CD4-positive, alpha-beta T cell treated with Interleukin-15 for 4 hours (primary cell): ENCODE results near the gene SCTR.

Source experiments
- DNase-seq: peaks from one replicate; pipeline ENCODE4 v3.0.0-alpha.2; 2020; ENCODE audit warnings: low spot score

Gene SCTR

GRCh38 chr2:119523383-119523951 is 816 bp downstream of the SCTR start:
- DNase-seq = no peak

- DNase-seq = no peak
These were observed 1.6 kb downstream of the SCTR start for GRCh38 chr2:119522671-119523070.

DNA sequence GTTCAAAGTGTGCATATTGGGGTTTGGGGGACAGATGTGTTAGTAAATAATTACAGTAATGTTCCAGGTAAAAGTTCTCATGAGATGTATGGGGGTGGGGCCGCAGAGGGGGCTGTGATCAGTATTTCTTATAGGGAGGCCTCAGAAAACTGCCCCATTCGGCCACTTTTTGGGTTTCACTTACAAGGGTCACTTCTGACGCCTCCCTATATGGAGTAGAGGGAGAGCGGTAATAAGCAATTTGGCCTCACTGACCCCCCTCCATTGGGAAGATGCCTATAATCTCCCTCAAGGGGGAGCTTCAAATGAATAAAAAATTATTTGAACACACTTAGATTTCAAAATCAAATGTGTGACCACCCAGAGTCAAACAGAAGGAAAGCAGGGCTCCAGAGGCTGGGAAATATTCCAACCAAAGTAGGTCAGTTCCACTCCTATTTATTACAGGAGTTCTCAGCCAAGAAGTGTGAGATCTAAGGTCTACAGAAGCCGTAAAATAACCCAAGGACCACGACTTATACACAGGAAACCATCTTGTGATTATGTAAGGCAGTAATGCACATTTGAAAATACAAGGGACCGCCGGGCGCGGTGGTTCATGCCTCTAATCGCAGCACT is 2.7 kb downstream of the SCTR start:
- DNase-seq = no peak

DNA sequence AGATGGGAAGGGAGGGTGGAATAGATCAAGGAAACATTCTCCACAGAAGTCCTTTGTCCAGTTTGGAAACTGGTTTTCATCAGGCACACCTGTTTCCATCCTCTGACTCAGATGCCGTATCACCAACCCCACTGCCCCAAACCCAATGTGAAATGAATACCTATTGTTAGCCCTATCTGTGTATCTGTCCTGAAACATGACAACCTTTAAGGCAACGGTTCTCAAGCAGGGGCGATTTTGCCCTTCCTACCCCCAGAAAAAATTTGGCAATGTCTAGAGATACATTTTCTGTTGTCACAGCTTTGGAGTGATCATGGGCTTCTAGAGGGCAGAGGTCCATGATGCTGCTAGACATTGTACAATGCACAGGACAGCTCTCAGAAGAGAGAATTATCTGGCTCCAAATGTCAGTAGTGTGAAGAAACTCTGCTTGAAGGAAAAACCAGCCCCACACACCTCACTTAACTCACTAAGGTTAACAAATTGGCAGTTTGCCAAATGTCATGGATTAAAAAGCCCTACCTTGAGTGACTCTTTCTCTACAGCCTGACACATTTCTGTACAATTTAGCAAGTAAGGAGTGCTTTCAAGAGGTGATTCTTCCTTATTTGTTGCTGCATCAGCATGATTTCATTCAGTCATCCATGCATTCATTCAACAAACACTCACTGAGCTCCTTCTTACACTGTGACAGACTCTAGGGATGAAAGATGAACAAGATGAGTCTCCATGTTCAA is 3.4 kb downstream of the SCTR start:
- no peak for DNase-seq

GRCh38 chr2:119519057-119519408 is 5.2 kb downstream of the SCTR start:
- DNase-seq = no peak

DNA sequence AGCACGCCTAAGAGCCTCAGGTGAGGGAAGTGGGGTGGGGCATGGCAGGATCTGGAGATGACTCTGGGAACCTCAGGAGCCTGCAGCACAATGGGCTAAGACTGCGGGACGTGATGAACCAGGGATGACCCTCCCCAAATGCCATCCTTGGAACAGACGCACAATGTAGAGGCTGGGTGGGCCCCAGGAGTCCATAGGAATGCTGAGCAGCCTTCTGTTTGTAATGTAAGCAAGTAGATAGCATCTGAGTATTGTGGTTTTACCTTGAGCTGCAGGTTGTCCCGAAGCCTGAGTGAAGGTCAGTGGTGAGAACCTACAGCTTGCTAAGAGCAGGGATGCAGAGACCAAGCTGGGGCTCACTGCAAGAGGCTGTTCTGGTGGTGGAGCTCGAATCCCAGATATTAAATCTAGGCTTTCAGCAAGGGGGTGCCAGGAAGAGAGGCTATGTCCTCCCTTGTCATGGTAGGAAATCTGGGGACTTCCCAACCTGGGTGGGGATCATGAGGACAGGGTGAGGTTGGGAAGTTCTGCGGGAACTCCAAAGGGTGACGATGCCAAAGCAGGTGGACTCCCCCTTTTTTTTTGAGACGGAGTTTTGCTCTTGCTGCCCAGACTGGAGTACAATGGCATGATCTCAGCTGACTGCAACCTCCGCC is 5.8 kb downstream of the SCTR start:
- DNase-seq = no peak

DNA sequence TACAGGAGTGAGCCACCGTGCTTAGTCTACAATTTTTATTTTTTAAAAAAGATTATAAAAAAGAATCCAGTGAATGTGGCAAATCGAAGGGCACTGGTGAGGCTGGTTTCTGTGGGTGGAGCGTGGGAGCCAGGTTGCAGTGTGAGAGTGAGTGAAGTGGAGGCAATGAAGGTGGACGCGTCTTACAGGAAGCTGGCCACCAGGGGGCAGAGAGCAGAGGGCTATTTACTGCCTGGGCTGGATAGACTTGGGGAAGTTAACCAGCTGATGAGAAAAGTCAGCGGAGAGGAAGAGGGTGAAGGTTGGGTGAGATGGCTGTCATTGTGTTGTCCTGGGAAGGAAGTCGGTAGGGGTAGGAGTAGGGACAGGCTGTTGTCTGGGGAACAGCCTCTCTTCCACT is 6.8 kb downstream of the SCTR start:
- peak; percentile 7 for DNase-seq

- no peak for DNase-seq
These were observed 8.2 kb downstream of the SCTR start for GRCh38 chr2:119516121-119516520.

- no peak for DNase-seq
These were observed 10.5 kb downstream of the SCTR start for GRCh38 chr2:119513832-119514231.

GRCh38 chr2:119512946-119513345 is 11.3 kb downstream of the SCTR start:
- DNase-seq = no peak

DNA sequence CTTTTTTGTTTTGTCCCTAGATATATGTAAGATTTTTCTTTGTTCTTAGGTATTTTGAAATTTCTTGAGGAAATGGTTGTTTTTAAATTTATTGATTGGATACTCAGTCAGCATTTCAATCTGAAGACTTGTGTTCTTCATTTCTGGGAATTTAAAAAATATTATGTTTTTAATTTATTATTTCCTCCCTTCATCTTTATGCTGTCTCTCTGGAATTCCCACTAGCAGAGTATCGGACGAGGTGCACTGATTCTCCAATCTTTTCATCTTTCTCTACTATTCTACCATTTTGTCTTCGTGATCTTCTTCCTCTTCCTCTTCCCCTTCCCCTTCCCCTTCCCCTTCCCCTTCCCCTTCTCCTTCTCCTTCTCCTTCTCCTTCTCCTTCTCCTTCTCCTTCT is 12.3 kb downstream of the SCTR start:
- no peak for DNase-seq

GRCh38 chr2:119508756-119509155 is 15.5 kb downstream of the SCTR start:
- no peak for DNase-seq

- no peak for DNase-seq
These were observed 27.6 kb downstream of the SCTR start for GRCh38 chr2:119496682-119497081.

- DNase-seq = no peak
These were observed 28.3 kb downstream of the SCTR start for GRCh38 chr2:119495948-119496347.

GRCh38 chr2:119494163-119494790 is 30.0 kb downstream of the SCTR start:
- no peak for DNase-seq

GRCh38 chr2:119491776-119492525 is 32.3 kb downstream of the SCTR start:
- no peak for DNase-seq

DNA sequence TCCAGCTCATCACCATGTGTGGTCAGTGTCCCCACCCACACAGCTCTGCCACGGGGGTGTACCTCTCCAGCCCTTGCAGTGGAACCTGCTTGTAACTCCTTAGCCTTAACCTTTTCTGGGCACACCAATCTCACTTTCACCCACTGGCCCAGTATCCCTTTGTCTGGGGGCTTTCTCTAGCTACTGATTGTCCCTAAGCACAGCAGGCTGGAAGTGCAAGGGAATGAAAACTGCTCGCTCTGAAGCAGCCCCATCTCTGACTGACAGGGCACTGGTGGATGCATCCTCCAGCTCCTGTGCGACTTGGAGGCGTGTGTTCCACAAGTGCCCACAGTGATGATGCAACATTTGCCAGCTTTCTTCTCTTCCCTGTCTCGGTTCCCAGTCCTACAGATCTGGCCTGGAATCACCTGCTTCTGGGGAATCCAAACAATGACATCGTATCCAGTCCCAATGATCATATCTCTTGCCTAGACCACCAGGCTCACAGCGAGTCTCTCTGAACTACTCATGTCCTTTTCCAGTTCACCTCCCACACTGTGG is 33.6 kb downstream of the SCTR start:
- DNase-seq = no peak

GRCh38 chr2:119490106-119490505 is 34.2 kb downstream of the SCTR start:
- no peak for DNase-seq

DNA sequence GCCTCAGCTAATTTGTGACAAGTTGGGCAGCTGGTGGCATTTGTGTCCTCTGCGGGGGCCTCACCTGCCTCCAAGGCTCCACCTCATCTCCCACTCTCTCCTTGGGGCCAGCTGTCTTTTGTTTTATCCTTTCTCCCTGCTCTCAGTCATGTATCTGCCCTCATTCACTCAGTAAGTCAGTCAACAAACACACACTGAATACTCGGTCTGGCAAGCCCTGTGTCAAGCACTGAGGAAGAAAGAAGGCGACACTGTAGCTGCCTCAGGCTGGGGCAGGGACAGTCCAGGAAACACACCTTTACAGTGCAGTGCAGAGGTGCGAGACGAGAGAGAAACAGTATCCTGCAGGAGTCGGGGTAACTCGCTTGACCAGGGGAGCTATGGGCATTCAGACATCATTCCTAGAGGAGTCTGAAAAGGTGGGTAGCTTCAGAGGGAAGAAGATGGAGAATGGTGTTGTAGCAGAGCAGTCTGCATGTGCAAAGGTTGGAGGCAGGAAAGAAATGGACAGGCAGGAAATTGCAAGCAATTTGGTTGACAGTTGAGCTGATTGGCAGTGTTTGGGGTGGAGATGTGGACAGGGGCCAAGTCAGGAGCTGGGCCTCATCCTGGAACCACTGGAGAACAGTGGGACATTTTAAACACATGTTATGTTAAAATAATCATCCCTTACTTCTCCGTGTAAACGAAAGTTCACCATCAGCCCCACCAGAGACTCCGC is 34.9 kb downstream of the SCTR start:
- DNase-seq = no peak

DNA sequence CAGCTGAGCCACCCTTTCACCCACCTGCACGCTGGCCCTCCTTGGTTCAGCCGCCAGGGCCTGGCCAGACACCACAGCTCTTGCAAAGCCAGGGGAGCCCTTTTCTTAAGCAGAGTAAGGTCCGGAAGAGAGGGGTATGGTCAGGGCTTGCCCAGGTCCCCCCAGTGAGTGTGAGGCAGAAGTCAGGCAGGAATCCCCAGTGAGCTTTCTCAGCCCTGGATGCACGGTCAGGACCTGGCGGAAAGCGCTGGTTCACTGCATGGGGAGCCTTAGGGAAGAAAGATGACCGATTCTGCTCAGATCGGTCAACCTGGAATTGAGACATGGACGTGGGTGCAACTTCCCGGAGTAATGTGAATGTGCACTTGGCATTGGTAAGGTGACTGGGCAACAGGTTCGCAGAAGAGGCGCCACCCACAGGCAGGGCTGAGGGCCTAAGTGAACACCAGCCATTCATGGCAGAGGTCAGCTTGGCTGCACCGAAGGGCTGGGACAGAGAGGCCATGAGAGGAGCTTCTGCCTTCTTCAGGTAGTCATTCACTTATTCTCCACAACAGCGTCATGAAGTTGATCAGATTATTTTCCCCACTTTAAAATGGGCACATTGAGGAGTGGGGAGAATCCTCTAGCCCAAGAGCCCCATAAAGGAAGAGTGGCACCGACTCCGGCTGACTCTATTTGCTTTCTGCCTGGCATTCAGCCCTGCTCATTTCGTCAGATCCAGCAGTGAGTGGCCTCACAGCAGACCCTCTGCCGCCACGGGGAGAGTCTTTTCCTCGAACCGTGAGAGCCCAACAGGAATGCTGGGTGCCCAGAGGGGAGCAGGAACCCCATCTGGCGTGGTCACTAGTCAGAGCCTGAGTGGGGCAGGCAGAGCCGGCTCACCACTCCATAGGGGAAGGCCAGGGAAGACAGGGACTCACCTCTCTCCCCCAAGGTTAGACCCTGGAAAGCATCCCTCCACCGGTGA is 35.8 kb downstream of the SCTR start:
- no peak for DNase-seq
